ENCODE results near the gene ARMC9.

Gene ARMC9

GRCh38 chr2:231241755-231242507 is 43.5 kb downstream of the ARMC9 start:
- TF ChIP-seq TAF1 (IDR thresholded peaks at IDR 0.05; ENCODE audit: borderline replicate concordance, insufficient read depth, low read length) (no peak), REST (IDR thresholded peaks at IDR 0.05; ENCODE audit: insufficient read depth in 1 of 2, low read depth in 2 of 2, low read length in 2 of 2) (no peak), SIN3A (IDR thresholded peaks at IDR 0.05; ENCODE audit: borderline replicate concordance, insufficient read depth, low read length) (no peak), POLR2AphosphoS5 (IDR thresholded peaks at IDR 0.05; ENCODE audit: low read depth, low read length) (no peak), FOXP2 (optimal IDR thresholded peaks at IDR 0.05; ENCODE audit: borderline replicate concordance, extremely low read depth, extremely low read length, insufficient read depth) (no peak)

GRCh38 chr2:231243866-231244265 is 45.4 kb downstream of the ARMC9 start:
- no peak for TF ChIP-seq REST (IDR thresholded peaks at IDR 0.05; ENCODE audit: insufficient read depth in 1 of 2, low read depth in 2 of 2, low read length in 2 of 2)
- TF ChIP-seq FOXP2 (optimal IDR thresholded peaks at IDR 0.05; ENCODE audit: borderline replicate concordance, extremely low read depth, extremely low read length, insufficient read depth) = no peak
- TF ChIP-seq SIN3A (IDR thresholded peaks at IDR 0.05; ENCODE audit: borderline replicate concordance, insufficient read depth, low read length) = no peak
- TF ChIP-seq TAF1 (IDR thresholded peaks at IDR 0.05; ENCODE audit: borderline replicate concordance, insufficient read depth, low read length) = no peak
- no peak for TF ChIP-seq POLR2AphosphoS5 (IDR thresholded peaks at IDR 0.05; ENCODE audit: low read depth, low read length)

- TF ChIP-seq REST (IDR thresholded peaks at IDR 0.05; ENCODE audit: insufficient read depth in 1 of 2, low read depth in 2 of 2, low read length in 2 of 2) (no peak), SIN3A (IDR thresholded peaks at IDR 0.05; ENCODE audit: borderline replicate concordance, insufficient read depth, low read length) (no peak), POLR2AphosphoS5 (IDR thresholded peaks at IDR 0.05; ENCODE audit: low read depth, low read length) (no peak), TAF1 (IDR thresholded peaks at IDR 0.05; ENCODE audit: borderline replicate concordance, insufficient read depth, low read length) (no peak), FOXP2 (optimal IDR thresholded peaks at IDR 0.05; ENCODE audit: borderline replicate concordance, extremely low read depth, extremely low read length, insufficient read depth) (no peak)
These were observed 46.2 kb downstream of the ARMC9 start for GRCh38 chr2:231244382-231245248.

GRCh38 chr2:231245249-231246094 is 47.0 kb downstream of the ARMC9 start:
- TF ChIP-seq SIN3A (IDR thresholded peaks at IDR 0.05; ENCODE audit: borderline replicate concordance, insufficient read depth, low read length) (no peak), POLR2AphosphoS5 (IDR thresholded peaks at IDR 0.05; ENCODE audit: low read depth, low read length) (no peak), FOXP2 (optimal IDR thresholded peaks at IDR 0.05; ENCODE audit: borderline replicate concordance, extremely low read depth, extremely low read length, insufficient read depth) (no peak)

All from PFSK-1 (cell line).